ENCODE measurements around the gene MORC3. TPM values are rescaled to one million over a fixed set of nuclear protein-coding genes. Genes with fewer than 3 reads are reported as not detected.

The MORC3 gene
- total RNA-seq, 1 experiment from 2014 or later, result 15.9 TPM

DNA sequence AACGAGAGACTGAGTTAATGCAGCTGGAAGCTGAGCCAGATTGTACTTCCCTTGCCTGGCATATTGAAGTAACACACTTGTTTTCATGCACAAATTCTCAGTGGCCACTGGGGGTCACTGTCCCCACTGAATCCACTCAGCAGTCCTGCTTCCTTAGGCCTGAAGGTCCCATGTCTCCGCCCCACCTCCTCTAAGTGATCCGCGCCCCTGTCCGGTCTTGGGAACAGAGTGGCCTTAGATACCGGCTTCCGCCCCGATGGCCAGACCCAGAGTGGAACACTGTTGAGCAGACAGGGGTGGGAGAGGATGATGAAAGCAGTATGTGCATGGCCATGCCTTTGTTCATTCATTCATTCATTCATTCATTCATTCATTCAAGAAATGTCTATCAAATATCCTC, 100.0 kb downstream of the MORC3 start:
- POLR2A ChIA-PET (ENCODE audit: unreplicated experiment), result no interaction called here
- BruUV-seq (replicated peaks), result no TSS peak
- no peak overlapping the region for H3K4me3 ChIP-seq

DNA sequence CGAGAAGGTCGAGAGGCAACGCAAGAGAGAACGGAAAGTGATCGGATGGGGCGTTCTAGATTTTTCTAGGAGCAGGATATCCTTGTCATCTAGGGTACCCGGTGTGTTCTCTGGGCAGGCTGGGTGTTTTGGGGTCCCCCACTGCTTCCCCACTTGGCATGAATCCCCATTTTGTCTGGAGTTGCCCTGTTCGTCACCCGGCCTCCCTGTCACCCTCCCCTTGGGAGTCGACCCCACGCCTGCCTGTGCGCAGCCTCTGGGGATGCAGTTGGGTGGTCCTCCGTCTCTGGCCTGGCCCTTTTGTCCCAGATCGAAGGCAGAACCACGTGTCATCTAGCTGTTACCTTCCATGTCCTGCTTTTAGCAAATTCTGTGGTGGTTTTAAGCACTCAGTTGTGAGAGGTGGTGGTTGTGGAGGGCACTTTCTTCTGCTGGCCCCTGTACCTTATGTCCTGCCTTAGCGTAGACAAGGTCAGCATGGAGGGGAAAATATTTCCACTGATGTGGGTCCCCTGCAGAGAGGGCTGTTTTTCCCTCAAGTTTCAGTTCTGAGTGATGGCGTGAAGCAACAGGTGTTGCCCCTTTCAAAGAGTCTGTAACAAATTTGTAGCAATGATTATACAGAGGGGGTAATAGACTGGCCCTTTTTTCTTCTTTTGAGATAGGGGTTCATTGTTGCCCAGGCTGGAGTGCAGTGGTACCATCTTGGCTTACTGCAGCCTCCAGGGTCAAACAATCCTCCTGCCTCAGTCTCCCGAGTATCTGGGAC, 100.8 kb downstream of the MORC3 start:
- Histone ChIP-seq H3K27ac (no peak overlapping the region), H3K36me3 (ENCODE audit: low read depth) (no peaks in the 10 kb centered on the region), H3K4me3 (no peak overlapping the region), H3K27me3 (ENCODE audit: insufficient read depth, low read depth) (no peaks in the 10 kb centered on the region), H3K79me2 (ENCODE audit: low read depth) (no peaks in the 10 kb centered on the region), H2AFZ (no peak overlapping the region), H3K9me3 (ENCODE audit: insufficient read depth, low read depth) (no peaks in the 10 kb centered on the region), H3F3A (ENCODE audit: insufficient read depth, low read depth) (no peaks in the 10 kb centered on the region), H3K9me2 (ENCODE audit: insufficient read depth) (no peaks in the 10 kb centered on the region), H4K20me1 (ENCODE audit: insufficient read depth) (no peaks in the 10 kb centered on the region), H3K4me1 (replicated peaks; ENCODE audit: insufficient read depth) (no peaks in the 10 kb centered on the region), H3K4me2 (no peak overlapping the region)
- CTCF ChIA-PET, result no interaction called here
- intact Hi-C loops (cut with micrococcal nuclease; ENCODE audit: unreplicated experiment), result loop anchor here (1.0 to 5.0 kb wide), 2 partner anchors 82 to 507 kb away; no protein-coding TSS in a partner anchor
- TF ChIP-seq EZH2 (IDR thresholded peaks at IDR 0.05; ENCODE audit: low read depth), result no peak
- TF ChIP-seq, protein P1, sequence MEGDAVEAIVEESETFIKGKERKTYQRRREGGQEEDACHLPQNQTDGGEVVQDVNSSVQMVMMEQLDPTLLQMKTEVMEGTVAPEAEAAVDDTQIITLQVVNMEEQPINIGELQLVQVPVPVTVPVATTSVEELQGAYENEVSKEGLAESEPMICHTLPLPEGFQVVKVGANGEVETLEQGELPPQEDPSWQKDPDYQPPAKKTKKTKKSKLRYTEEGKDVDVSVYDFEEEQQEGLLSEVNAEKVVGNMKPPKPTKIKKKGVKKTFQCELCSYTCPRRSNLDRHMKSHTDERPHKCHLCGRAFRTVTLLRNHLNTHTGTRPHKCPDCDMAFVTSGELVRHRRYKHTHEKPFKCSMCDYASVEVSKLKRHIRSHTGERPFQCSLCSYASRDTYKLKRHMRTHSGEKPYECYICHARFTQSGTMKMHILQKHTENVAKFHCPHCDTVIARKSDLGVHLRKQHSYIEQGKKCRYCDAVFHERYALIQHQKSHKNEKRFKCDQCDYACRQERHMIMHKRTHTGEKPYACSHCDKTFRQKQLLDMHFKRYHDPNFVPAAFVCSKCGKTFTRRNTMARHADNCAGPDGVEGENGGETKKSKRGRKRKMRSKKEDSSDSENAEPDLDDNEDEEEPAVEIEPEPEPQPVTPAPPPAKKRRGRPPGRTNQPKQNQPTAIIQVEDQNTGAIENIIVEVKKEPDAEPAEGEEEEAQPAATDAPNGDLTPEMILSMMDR (conservative IDR thresholded peaks at IDR 0.05), result no peak
- POLR2A ChIA-PET (ENCODE audit: unreplicated experiment), result no interaction called here
- BruUV-seq (replicated peaks), result no TSS peak
- DNase-seq, result no peak

More for the DNA sequence above, 100.0 kb downstream of the MORC3 start:
- Histone ChIP-seq H2AFZ (no peak overlapping the region), H3K9me3 (ENCODE audit: insufficient read depth, low read depth) (no peaks in the 10 kb centered on the region), H3K9me2 (ENCODE audit: insufficient read depth) (no peaks in the 10 kb centered on the region), H3K27ac (no peak overlapping the region), H3F3A (ENCODE audit: insufficient read depth, low read depth) (no peaks in the 10 kb centered on the region), H3K36me3 (ENCODE audit: low read depth) (no peaks in the 10 kb centered on the region), H4K20me1 (ENCODE audit: insufficient read depth) (no peaks in the 10 kb centered on the region), H3K79me2 (ENCODE audit: low read depth) (no peaks in the 10 kb centered on the region), H3K27me3 (ENCODE audit: insufficient read depth, low read depth) (no peaks in the 10 kb centered on the region), H3K4me1 (replicated peaks; ENCODE audit: insufficient read depth) (no peaks in the 10 kb centered on the region), H3K4me2 (no peak overlapping the region)
- intact Hi-C loops (cut with micrococcal nuclease; ENCODE audit: unreplicated experiment), result loop anchor here (1.0 to 5.0 kb wide), 2 partner anchors 82 to 507 kb away; no protein-coding TSS in a partner anchor
- peak; percentile 66 to 70 for DNase-seq
- CTCF ChIA-PET, result no interaction called here
- TF ChIP-seq EZH2 (IDR thresholded peaks at IDR 0.05; ENCODE audit: low read depth), result no peak
- TF ChIP-seq, protein P1 (conservative IDR thresholded peaks at IDR 0.05), result peak; percentile 81

DNA sequence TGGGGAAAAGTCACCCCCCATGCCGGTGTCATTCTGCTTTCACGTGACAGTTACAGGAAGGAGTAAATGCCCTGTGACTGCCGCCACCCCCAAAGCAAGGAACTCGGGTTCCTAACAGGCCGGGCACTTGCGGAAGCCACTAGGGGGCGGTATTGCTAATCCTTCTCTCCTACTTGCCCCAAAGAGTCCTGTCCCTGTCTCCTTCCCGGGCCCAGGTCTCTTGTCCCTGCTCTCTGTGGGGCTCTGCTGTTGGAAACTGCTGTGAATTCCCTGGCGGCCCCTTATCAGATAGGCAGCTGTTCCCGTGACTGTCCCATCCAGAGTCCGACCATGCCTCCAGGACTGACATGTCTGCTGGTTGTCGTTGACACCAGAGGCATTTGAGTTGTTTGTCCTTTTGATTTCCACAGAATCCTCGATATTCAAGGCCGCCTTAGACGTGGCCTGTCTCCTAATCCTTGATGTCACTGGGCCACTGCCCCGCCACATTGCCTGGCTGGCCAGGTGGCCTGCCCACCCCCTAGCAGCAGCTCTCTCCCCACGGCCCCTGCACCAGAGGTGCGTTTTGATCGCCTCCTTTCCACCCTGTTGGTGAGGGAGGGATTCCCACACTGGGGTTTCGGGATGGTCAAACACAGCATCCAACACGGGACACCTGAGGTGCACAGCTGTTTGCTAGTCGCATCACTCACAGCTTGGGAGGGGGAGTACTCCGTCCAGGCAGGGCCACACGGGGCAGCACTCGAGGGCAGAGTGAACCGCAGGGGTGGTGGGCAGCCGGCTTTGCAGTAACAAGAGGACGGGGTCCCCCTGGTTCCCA, 102.5 kb downstream of the MORC3 start:
- Histone ChIP-seq H3K27me3 (ENCODE audit: insufficient read depth, low read depth) (no peaks in the 10 kb centered on the region), H3K36me3 (ENCODE audit: low read depth) (no peaks in the 10 kb centered on the region), H2AFZ (no peak overlapping the region), H3K27ac (no peak overlapping the region), H3K4me1 (replicated peaks; ENCODE audit: insufficient read depth) (no peaks in the 10 kb centered on the region), H4K20me1 (ENCODE audit: insufficient read depth) (no peaks in the 10 kb centered on the region), H3K4me2 (no peak overlapping the region), H3F3A (ENCODE audit: insufficient read depth, low read depth) (no peaks in the 10 kb centered on the region), H3K9me3 (ENCODE audit: insufficient read depth, low read depth) (no peaks in the 10 kb centered on the region), H3K9me2 (ENCODE audit: insufficient read depth) (no peaks in the 10 kb centered on the region), H3K79me2 (ENCODE audit: low read depth) (no peaks in the 10 kb centered on the region), H3K4me3 (no peak overlapping the region)
- peak in 1 of 2 experiments; percentile 57 for DNase-seq
- intact Hi-C loops (cut with micrococcal nuclease; ENCODE audit: unreplicated experiment), result loop anchor here (5.0 kb wide), 1 partner anchor 80 kb away; no protein-coding TSS in a partner anchor
- BruUV-seq (replicated peaks), result no TSS peak
- POLR2A ChIA-PET (ENCODE audit: unreplicated experiment), result no interaction called here
- CTCF ChIA-PET, result no interaction called here
- TF ChIP-seq EZH2 (IDR thresholded peaks at IDR 0.05; ENCODE audit: low read depth), result no peak
- TF ChIP-seq, protein P1 (conservative IDR thresholded peaks at IDR 0.05), result peak; percentile 80
